MV-4-11 (cell line): ENCODE data around the gene NDC1.
A peak's percentile ranks its signal among the peaks of the same experiment; 100 is the strongest.
"Not testable (repeated sequence)": the region's sequence is repeated elsewhere in the genome, so short reads cannot be mapped to it uniquely, and the experiment has no call there.

Experiments
- DNase-seq: peaks from one replicate; lab custom pipeline; 2025; lab: John Stamatoyannopoulos, UW

NDC1 gene

DNA sequence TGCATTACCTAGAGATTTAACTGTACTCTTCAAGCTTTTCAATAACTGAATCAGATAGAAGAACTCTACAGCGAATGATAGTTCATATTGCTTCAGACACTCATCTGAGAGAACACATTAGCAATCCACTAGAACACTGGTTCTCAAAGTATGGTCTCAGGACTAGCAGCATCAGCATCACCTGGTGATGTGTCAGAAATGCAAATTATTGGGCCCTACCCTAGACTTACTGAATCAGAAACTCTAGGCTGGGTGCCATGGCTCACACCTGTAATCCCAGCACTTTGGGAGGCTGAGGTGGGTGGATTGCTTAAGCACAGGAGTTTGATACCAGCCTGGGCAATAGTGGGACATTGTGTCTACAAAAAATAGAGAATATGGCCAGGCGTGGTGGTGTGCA lies 74.2 kb downstream of the NDC1 start:
- no peak for DNase-seq

DNA sequence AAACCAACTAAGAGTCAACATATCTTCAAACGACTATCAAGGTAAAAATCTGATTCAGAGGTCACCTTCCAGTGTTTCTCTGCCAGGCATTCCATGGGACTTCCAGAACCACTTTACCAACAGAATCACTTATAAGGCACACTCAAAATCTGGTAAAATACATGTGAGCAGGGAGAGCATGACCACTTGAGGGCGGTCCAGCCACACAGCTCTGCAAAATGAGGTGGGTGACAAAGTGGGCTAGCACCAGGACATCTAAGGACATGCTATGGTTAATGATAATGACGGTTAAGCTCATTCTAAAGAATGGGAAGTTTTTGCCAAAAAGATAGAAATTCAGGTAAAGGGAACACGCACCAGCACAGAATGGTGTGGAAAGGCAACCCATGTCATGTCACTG lies 74.6 kb downstream of the NDC1 start:
- DNase-seq: no peak

DNA sequence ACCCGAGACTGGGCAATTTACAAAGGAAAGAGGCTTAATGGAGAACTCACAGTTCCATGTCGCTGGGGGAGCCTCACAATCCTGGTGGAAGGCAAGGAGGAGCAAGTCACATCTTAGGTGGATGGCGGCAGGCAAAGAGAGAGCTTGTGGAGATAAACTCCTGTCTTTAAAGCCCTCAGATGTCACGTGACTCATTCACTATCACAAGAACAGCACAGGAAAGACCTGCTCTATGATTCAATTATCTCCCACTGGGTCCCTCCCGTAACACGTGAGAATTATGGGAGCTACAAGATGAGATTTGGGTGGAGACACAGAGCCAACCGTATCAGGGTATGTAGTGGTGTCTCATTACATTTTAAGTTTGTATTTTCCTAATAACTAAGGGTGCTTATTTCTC lies 77.6 kb downstream of the NDC1 start:
- not testable (repeated sequence) for DNase-seq

DNA sequence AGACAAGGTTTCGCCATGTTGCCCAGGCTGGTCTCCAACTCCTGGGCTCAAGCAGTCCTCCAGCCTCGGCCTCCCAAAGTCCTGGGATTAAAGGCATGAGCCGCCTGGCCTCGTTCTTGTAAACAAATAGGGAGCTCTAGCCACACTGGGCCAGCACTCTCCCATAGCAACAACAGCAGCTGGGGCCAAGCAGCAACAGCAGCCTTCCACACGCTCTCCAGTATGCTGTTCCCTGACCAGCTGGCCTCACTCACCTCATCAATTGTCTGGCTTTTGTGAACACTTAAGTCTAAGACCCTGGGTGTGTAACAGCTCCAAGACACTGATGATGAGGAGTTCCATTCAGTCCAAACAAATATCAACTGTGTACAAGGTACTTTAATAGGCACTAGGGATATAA lies 82.2 kb downstream of the NDC1 start:
- no peak for DNase-seq

DNA sequence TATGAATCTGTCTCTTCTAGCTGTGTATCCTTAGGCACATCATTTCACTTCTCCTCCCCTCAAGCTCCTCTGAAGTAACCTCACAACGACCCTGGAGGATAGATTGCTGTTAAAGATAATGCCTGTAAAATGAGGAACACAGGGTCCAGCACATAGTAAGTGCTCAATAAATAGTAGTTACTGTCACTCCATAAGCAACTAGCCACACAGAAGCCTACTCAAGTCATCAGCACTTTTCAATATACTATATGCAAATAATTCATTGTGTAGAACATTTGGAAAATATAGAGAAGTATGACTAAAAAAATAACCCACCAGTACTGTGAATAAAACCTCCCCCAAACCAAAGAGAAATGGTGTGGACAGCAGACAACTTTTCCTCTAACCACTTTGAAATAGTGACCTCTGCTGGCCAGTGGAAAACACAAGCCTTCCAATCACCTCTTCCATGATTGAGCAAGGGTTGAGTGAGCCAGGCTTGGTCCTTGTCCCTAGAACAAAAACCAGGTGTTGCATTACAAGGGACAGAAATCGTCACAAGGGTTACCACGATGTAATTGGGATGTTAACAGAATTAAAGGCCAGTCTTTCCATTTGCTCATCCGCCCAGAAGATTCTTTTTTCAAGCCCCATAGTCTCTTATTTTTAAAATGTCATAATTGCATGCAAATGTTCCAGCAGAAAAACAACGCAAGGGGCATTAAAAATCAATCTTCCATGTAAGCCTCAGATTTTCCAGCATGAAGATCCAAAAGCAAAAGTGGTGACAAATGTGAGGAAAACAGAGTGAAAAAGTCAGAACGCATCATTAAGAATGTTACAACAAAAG lies 83.4 kb downstream of the NDC1 start:
- peak; percentile 39 for DNase-seq

DNA sequence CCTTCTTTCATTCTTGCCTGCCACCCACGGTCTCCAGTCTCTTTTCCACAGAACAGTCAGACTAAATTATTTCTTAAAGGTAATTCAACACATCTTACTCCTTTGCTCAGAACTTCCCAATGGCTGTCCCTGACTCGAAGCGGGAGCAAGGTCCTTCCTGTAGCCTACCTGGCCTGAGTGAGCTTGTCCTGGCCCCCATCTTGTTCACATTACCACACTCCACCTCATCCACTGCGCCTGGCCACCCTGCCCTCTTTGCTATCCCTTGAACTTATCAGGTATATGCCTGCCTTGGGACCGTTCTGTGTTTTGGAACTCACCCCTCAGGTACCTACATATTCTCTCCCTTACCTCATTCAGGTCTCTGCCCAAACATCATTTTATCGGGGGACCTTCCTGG lies 85.8 kb downstream of the NDC1 start:
- no peak for DNase-seq

DNA sequence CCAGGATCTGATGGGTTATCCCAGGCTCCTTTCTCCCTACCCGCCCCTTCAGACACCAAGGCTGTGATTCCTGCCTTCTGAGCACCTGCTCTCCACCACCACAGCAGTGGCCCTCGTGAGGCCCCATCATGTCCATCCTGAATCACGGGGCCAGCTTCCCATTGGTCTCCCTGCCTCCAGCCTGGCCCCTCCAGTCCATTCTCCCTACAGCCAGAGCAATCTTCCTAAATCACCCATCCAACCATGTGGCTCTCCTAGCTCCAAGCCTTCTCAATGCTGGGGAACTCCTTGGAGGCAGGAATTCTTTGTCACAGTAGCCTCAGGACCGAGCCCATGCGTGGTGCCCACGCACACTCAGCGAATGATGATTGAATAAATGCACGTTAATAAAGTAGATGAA lies 90.3 kb downstream of the NDC1 start:
- DNase-seq: no peak

DNA sequence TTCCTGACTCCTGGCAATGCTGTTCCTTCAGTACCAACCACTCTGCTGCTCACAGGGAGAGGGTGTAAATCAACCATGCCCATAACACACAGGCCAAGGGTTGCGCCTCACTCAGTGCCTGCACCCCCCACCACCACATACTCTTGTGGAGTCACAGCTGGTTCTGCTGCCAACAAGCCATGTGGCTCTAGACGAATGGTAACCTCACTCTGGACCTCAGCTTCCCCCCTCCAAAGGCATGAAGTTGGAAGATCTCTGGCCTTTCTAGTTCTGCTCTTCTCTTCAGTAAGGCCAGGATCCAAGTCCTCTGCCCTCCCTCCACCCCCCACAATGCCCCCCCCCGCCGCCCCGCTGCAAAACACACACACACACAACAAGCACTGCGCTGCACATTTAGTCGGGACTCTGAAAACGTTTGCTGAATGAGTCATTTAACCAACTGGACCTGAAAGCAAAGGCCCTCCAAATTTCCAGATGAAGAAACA lies 97.4 kb downstream of the NDC1 start:
- DNase-seq: no peak

DNA sequence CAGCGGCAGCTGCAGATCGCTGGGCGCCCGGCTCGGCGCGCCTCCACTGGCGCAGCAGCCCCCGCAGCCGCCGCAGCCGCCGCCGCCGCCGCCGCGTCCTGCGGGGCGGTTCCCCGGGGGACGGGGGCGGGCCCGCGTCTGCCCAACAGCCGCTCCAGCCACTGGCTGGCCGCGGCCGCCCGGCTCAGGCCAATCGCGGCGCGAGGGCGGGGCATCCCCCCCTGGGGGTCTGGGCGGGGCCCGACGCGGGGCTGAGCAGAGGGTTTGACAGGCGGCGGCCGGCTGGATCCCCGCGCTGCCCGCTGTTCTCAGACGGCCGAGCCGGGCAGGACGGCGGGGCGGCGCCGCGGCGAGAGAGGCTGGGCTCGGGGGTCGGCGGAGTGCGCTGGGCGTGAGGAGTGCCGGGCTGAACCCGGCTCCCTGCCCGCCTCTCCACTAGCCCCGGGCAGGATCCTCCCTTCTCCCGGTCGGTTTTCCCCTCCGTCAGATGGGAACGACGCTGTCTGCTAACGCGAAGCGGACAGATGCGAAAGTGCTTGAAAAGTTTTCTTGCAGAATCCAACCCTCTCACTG lies 98.9 kb downstream of the NDC1 start, which contains the start of gene GLIS1:
GLIS1 (minus strand) TSS at position 56 of the 573 bp plus-strand sequence. CDS start 1,100 bp downstream, outside the sequence.
- DNase-seq: peak; percentile 54

DNA sequence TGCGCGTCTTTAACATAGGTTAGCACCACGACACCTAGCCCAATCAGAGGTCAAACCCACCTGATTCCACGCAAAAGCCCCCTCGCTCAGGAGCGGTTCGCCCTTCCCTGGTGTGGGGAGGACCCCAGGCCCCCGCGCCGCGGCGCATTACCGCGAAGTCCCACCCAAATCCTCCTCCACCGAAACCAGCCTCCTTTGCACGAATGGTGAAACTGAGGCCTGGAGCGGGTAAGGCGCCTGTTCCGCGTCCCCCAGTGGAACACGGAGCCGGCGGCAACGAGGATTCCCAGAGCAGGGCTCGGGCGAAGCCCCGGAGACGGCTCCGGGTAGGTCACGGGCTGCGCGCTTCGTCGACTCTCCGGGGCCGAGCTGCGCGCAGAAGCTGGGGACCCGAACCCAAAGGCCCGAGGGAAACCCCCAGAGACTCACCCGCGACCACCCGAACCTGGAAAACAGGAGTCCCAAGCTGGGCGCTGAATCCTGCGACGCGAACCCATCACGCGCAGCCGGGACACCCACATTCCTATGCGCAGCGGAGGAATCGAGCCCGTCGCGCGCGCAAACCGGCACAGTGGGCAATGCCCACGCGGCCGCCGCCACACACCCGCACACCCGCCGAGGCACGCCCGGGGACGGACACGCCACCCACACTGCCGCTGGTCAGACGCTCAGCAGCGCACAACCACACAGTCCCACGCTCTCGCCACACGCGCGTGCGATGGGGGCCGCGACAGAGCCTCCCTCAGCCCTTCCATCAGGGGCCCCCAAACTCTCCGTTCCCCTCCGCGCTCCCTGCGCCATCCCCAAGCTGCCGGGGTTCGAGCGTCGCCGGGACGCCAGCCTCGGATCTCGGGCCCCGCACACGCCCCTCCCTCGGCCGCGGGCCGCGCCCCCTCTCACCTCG lies 99.6 kb downstream of the NDC1 start:
- DNase-seq: no peak

DNA sequence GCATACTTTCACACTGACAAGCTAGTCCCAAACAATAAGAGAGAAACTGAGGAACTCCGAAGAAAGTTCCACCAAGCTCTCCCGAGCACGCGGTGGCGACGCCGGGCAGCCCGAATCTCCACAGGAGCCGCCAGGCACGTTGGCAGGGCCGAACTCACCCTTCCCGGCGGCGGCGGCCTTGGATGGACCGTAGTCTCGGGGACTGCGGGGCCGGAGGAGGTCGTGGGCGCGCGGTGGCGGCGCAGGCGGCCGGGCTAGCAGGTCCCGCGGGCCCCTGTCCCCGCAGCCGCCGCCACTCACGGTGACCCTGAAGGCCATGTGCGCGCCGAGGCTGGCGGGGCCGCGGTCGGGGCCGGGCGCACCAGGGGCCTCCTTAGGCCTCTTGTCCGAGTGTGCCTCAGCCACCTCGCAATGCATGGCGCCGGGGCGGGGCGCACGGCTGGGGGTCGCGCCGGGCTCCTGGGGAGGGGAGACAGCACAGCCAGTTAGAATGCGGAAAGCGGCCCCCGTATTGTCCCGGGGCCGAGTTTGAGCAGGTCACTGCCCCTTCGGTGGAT lies 100.4 kb downstream of the NDC1 start:
- DNase-seq: no peak

DNA sequence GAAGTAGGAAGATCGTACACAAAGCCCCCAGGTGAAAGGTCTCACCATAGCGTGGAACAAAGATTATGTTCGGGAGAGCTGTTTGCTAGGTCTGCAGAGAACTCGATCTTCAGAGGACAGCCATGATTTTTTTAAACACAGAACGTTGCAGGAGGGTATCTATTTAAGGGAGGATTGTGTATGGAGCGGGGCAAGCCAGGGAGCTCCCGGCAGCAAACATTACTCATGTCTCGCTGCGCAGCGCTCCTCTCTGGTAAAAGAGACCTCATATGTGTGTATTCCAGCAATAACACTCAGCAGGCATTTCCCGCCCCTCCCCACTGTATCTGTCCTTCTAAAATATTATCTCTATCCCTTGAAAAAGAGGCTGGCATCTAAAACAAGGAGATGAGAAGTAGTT lies 101.8 kb downstream of the NDC1 start:
- no peak for DNase-seq

DNA sequence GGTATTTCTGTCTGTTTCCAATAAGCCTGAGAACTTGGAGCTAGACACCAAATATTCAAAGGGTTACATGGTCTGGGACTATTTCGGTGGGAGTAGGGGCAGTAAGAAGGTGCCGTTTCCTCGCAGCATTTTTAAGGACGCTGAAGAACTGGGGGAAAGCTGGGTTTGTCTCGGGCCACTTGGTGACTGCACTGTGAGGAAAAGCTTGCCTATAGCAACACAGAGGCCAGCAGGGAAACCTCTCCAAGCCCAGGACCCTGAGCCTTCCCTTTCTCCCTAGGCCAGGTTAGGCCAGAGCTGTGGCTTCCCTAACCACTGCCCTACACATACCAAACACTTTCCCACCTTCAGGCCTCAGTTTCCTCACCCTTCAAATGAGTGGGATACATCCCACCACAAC lies 102.4 kb downstream of the NDC1 start:
- DNase-seq: no peak

DNA sequence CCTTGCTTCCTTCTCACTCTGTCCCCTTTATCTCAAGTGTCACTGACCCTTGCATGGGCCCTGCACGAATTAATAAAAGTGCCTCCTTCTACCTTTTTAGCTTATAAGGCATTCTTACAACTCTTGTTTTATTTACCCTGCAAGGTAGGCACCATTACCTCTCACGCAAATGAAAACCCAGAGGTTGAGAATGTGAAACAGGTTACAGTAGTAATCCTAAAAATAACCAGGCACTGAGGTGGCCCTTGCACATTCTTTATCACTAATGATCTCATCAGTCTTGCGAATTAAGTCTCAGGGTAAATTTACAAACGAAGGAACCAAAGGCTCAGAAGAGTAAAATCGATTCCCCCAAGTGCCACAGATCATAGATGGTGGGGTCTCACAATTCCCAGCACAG lies 102.8 kb downstream of the NDC1 start:
- no peak for DNase-seq

DNA sequence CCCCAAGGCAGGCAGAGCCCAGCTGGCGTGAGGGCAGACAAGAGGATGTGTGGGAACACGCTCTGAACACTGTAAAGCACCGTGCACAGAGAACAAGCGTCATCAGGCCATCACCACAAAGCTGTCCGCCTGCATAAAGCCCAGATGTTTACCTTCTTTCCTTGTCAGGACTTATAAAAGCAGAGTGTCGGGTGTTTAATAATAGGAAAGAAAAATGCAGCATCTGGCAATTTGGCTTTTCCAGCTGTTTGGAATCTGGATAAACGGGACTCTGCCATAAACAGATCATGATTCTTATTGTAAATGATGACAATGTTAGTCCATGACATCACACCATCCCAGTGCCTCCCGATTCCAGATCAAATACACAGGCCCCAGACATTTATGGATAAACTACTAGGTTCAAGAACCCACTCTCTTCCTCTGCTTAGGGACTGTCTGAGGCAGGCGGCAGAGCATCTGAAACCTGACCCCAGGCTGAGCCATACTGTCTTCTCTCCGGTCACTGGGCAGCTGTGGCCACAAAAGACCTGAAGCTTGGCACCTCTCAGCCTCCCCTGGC lies 103.4 kb downstream of the NDC1 start:
- DNase-seq: no peak

DNA sequence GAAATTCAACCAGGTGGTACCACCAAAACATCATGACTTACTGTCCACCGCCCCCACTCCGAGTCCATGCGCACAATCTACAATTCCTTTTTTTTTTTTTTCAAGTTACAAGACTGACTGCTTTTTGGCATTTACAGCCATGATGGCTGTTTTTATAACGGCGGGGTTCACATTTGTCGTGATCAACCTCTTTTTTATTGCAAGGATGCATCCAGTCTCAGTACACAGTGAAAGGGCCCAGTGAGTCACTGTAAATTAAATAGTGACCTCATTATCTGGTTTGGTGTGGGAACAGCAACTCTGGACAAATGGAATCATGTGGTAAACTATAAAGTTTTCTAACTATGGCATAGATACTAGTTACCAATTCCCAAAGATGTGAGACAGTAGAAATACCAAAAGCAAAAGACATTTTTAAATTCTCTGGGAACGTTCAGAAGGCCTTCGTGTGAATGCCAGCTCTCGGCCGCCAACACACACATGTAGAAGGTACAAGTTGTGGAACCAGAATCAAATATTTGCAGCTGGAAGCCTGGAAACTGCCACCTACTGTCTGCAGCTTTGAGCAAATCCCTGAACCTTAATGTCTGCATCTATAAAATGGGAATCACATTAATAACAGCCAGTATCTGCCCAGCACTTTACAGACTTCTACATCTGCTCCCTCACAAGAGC lies 104.0 kb downstream of the NDC1 start:
- DNase-seq: no peak

DNA sequence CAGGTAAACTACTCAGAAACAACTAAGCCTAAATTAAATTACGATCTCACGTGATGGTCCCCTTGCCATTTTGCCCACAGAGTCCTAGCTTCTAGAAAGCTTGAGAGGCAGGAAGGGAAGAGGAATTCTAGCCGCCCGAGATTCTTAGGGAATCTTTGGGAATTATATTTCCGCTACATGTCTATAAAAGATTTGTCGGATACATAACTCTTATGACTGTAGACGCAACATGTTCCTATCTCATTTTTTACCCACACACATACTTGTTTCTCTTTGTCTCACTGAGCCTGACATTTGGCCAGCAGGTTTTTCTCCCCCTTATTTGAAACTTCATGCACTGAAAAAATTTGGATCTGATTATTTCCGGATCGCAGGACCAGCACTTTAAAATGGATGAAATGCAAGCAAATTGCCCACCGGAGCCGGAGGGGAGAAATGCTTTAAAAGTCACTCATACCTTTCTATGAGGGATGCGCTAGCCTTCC lies 104.6 kb downstream of the NDC1 start:
- no peak for DNase-seq

DNA sequence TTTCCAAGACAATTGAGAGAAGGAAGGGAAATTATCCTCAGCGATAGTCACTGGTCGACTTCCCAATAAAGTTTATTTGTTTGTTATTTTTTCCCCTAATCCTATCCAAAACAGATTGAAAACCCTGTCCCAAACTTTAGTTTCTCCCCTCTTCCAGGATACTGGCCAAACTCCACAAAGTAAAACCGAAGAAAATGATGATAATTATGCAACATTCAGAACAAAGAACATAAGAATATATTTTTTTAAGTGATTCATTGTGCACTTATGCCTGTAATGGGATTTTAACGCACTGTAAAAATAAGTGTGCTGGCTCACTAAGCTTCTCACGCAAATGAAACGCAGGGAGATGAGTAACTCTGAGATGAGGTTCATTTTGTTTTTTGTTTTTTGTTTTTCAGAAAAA lies 105.2 kb downstream of the NDC1 start:
- no peak for DNase-seq

DNA sequence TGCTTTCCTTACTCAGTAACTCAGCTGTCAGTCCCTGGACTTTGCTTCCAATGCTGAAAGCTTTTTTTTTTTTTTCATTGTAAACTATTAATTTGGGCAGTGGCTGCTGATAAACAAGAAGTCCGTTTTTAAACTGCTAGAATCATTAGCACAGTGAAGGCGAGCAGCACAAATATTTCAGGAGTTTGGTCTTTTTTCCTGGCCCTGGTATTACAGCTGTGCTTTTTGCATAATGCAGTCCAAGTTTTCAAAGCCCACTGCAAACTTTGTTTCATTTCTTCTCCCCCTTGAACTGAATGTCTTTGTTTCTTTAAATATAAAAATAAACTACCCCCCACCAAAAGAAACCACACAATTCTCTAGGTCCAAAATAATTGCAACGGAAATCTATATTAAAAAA lies 105.7 kb downstream of the NDC1 start:
- DNase-seq: no peak

DNA sequence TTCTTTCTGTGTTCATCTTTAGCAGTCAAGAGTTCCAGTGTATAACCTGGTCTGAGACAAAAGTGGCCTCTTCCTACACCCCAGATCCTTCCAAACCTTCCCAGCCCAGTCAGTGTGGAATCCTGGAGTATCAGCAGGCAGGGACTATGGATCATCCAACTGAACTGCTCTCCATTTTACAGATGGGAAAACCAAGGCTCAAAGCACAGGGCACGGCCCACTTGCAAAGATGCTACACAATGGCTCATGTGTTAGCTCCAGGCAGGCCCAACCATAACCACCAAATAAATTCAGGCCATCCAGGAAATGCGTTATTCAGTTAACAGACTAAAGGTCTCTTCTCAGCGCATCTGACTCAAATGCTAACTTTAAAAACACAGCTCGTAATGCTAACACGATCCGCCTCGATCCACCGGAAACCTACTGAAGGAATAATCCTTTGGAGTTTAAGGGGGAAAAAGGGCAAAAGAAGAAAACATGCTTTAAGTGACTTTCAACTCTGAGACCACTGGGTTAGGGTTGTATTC lies 106.3 kb downstream of the NDC1 start:
- DNase-seq: no peak

DNA sequence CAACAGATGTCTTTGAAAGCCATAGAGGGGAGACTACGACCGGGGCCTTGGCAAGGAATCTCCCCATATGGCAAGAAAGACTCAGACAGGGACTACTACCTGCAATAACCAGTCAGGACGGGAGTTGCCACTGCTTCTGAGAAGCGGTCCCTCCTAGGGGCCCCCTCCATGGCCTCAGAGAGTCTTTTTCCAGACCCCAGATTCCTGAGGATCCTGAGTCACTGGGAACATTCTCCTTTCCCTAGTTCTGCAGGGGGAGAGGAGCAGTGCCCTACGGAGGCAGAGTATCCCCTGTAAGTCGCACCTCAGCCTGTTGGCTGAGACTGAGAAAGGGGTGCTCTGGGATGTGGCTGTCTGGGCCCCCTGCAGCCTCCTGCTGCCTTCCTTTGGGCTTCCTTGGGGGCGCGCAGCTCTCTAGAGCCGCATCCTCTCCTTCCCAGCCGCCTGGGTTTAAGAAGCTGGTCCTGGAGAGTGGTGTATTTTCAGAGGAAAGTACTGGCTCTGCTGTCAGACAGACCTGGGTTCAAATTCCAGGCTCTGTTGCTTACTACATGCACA lies 107.0 kb downstream of the NDC1 start:
- no peak for DNase-seq
